Posterior cingulate gyrus (tissue), 11 donors: ENCODE data around the gene CYYR1.

Experiments
- DNase-seq, 10 donors: peaks; one replicate each; pipeline versions ENCODE4 v3.0.0 to v3.0.0-alpha.2; 2020 to 2021; ENCODE audit warnings: mixed read lengths in 3 of 10
- intact Hi-C: fragments of 100-400 bp; cut with DNase I; formaldehyde crosslinking; loops from one replicate; pipeline ENCODE4 v1.15.1; 2023

The CYYR1 gene

GRCh38 chr21:26444646-26445045, 128.4 kb downstream of the CYYR1 start:
- intact Hi-C loops, result no loop called here
- no peak for DNase-seq

GRCh38 chr21:26443867-26444266, 129.2 kb downstream of the CYYR1 start:
- DNase-seq, result no peak
- intact Hi-C loops, result no loop called here

GRCh38 chr21:26443291-26443690, 129.8 kb downstream of the CYYR1 start:
- DNase-seq, result no peak
- intact Hi-C loops, result no loop called here

- intact Hi-C loops, result no loop called here
- no peak for DNase-seq
Observed at GRCh38 chr21:26441149-26441548, 131.9 kb downstream of the CYYR1 start.

- intact Hi-C loops, result no loop called here
- DNase-seq, result no peak
Observed at GRCh38 chr21:26438976-26439375, 134.1 kb downstream of the CYYR1 start.

- intact Hi-C loops, result no loop called here
Observed at GRCh38 chr21:26437326-26438009, 135.6 kb downstream of the CYYR1 start.

GRCh38 chr21:26433386-26433785, 139.7 kb downstream of the CYYR1 start:
- intact Hi-C loops, result no loop called here
- DNase-seq, result no peak

More at GRCh38 chr21:26437326-26438009, 135.6 kb downstream of the CYYR1 start:
- no peak for DNase-seq

- intact Hi-C loops, result no loop called here
- DNase-seq, result no peak
Observed at GRCh38 chr21:26432410-26432809, 140.7 kb downstream of the CYYR1 start.

GRCh38 chr21:26425576-26425975, 147.5 kb downstream of the CYYR1 start:
- no peak for DNase-seq
- intact Hi-C loops, result no loop called here

- intact Hi-C loops, result no loop called here
- no peak for DNase-seq
Observed at GRCh38 chr21:26423511-26423910, 149.6 kb downstream of the CYYR1 start.

GRCh38 chr21:26422706-26423105, 150.4 kb downstream of the CYYR1 start:
- intact Hi-C loops, result no loop called here
- DNase-seq, result no peak

- intact Hi-C loops, result no loop called here
- DNase-seq, result no peak
Observed at GRCh38 chr21:26422138-26422537, 150.9 kb downstream of the CYYR1 start.

GRCh38 chr21:26421724-26422123, 151.4 kb downstream of the CYYR1 start:
- no peak for DNase-seq
- intact Hi-C loops, result no loop called here
